HepG2 (cell line): Measurements from ENCODE around the gene ABHD11. TPM values are rescaled to one million over a fixed set of nuclear protein-coding genes. Genes with fewer than 3 reads are reported as not detected.

Source experiments
- ATAC-seq: fragments of 200-7000 bp; cut with Tn5 transposase; 3 replicates; pipeline ENCODE4 v1.9.1; 2020; ENCODE audit warnings: mild to moderate bottlenecking, moderate library complexity
- BruUV-seq: library from RNA; stranded (reverse); fragments of 400-500 nt; replicated peaks from 2 replicates; lab custom pipeline; 2021; lab: Mats Ljungman, UMichigan
- CTCF ChIA-PET: fragments of 300-600 bp; formaldehyde crosslinking; extraction: SDS; loops from one replicate; lab custom pipeline; 2021; ENCODE audit warnings: low total read pairs, inconsistent platforms, low intra/inter-chr PET ratio; lab: Yijun Ruan, JAX
- POLR2A ChIA-PET: fragments of 350-600 bp; sonication (Branson Sonifier 250); formaldehyde crosslinking; loops from one replicate; lab custom pipeline; 2020; ENCODE audit warnings: antibody characterized with exemption, inconsistent platforms; lab: Yijun Ruan, JAX
- DNase-seq: peaks from one replicate; pipeline ENCODE4 v3.0.0-alpha.2; 2015; ENCODE audit warnings: low spot score
- FAIRE-seq: peaks from 3 replicates; lab custom pipeline; 2011; peaks lifted over from hg19 to GRCh38; lab: Jason Lieb, UNC
- H2AFZ ChIP-seq: one replicate; pipeline ENCODE4 v1.6.1; 2011; ENCODE audit warnings: low read length, inconsistent platforms
- H3K27ac ChIP-seq: fragments of 300-600 bp; 3 replicates; pipeline ENCODE4 v1.8.0; 2011; ENCODE audit warnings: mixed run types, mild to moderate bottlenecking, mixed read lengths, low read length, inconsistent platforms; ENCODE audit not compliant: insufficient read depth; ENCODE audit errors: extremely low read length
- H3K27me3 ChIP-seq, 2 experiments: fragments of 200-600 bp in 1 of 2; 2 replicates in 1 of 2; 3 replicates in 1 of 2; pipeline versions ENCODE4 v1.6.0 to v1.8.0; 2011; ENCODE audit warnings: low read length in 2 of 2, mild to moderate bottlenecking in 2 of 2, moderate library complexity in 2 of 2, inconsistent platforms in 1 of 2; ENCODE audit not compliant: insufficient read depth in 2 of 2, control insufficient read depth in 1 of 2
- H3K36me3 ChIP-seq, 2 experiments: fragments of 200-600 bp in 1 of 2; replicated peaks in 1 of 2; 2 replicates in 1 of 2; 3 replicates in 1 of 2; pipeline versions ENCODE4 v1.5.1 to v1.8.0; 2011; ENCODE audit warnings: low read length in 2 of 2, inconsistent platforms in 1 of 2; ENCODE audit not compliant: insufficient read depth in 2 of 2, control insufficient read depth in 1 of 2
- H3K4me1 ChIP-seq: 2 replicates; pipeline ENCODE4 v1.5.1; 2012; ENCODE audit warnings: low read length, inconsistent platforms; ENCODE audit not compliant: insufficient read depth
- H3K4me2 ChIP-seq: 2 replicates; pipeline ENCODE4 v1.6.0; 2011; ENCODE audit warnings: low read depth, low read length, inconsistent platforms
- H3K4me3 ChIP-seq, 3 experiments: fragments of 200-600 bp in 1 of 3; sonication (generic), shearing (Covaris generic) in 1 of 3; replicated peaks in 1 of 3; 2 replicates each; pipeline ENCODE4 v1.5.1; 2011 to 2016; ENCODE audit warnings: low read length in 3 of 3, inconsistent platforms in 2 of 3, low read depth in 2 of 3, mild to moderate bottlenecking in 2 of 3, control low read depth in 1 of 3, mixed read lengths in 1 of 3; ENCODE audit not compliant: insufficient read depth in 1 of 3
- H3K79me2 ChIP-seq: one replicate; pipeline ENCODE4 v1.6.1; 2011; ENCODE audit warnings: low read length, inconsistent platforms; ENCODE audit not compliant: insufficient read depth
- H3K9ac ChIP-seq: 2 replicates; pipeline ENCODE4 v1.6.0; 2011; ENCODE audit warnings: mild to moderate bottlenecking, low read depth, low read length, inconsistent platforms; ENCODE audit not compliant: insufficient read depth
- H3K9me3 ChIP-seq: 2 replicates; pipeline ENCODE4 v1.5.1; 2012; ENCODE audit warnings: mild to moderate bottlenecking, low read length
- H4K20me1 ChIP-seq: 2 replicates; pipeline ENCODE4 v1.6.0; 2011; ENCODE audit warnings: inconsistent platforms, mild to moderate bottlenecking, low read length, moderate library complexity; ENCODE audit not compliant: insufficient read depth
- ARID2 ChIP-seq: sonication (generic); formaldehyde crosslinking; IDR thresholded peaks from 2 replicates; pipeline ENCODE4 v1.8.1; 2022; ENCODE audit warnings: mild to moderate bottlenecking, missing genetic modification reagents, borderline replicate concordance
- CEBPB ChIP-seq: IDR thresholded peaks from 2 replicates; pipeline ENCODE4 v1.6.1; 2011; ENCODE audit warnings: low read depth, low read length, improper control_type of control experiment, borderline replicate concordance
- CEBPG ChIP-seq: IDR thresholded peaks from 2 replicates; pipeline ENCODE4 v1.6.1; 2016
- E2F1 ChIP-seq: sonication (generic); formaldehyde crosslinking; IDR thresholded peaks from 2 replicates; pipeline ENCODE4 v1.5.0; 2020; ENCODE audit warnings: missing genetic modification reagents
- GATAD2A ChIP-seq: IDR thresholded peaks from 2 replicates; pipeline ENCODE4 v1.6.1; 2016
- HDAC1 ChIP-seq: sonication (generic); formaldehyde crosslinking; IDR thresholded peaks from 2 replicates; pipeline ENCODE4 v1.5.1; 2020; ENCODE audit warnings: mild to moderate bottlenecking, missing genetic modification reagents
- NFE2L2 ChIP-seq: fragments of 150-350 bp; IDR thresholded peaks from 2 replicates; pipeline ENCODE4 v1.6.1; 2014; ENCODE audit warnings: low read length
- NR3C1 ChIP-seq: sonication (generic); formaldehyde crosslinking; IDR thresholded peaks from 2 replicates; pipeline ENCODE4 v1.4.0; 2020; ENCODE audit warnings: missing genetic modification reagents
- ONECUT2 ChIP-seq: sonication (generic); formaldehyde crosslinking; IDR thresholded peaks from 2 replicates; pipeline ENCODE4 v1.4.0; 2020; ENCODE audit warnings: missing genetic modification reagents
- PBX3 ChIP-seq: sonication (generic); formaldehyde crosslinking; IDR thresholded peaks from 2 replicates; pipeline ENCODE4 v1.8.1; 2023; ENCODE audit warnings: missing genetic modification reagents, inconsistent platforms, borderline replicate concordance
- SKI ChIP-seq: fragments of 450-650 bp; IDR thresholded peaks from one replicate; pipeline ENCODE4 v1.6.1; 2018; ENCODE audit warnings: mild to moderate bottlenecking; ENCODE audit not compliant: partially characterized antibody
- SRF ChIP-seq: IDR thresholded peaks from 2 replicates; pipeline ENCODE4 v1.6.1; 2011; ENCODE audit warnings: mild to moderate bottlenecking, low read depth, low read length, moderate library complexity
- SYNCRIP ChIP-seq: fragments of 200-400 bp; formaldehyde crosslinking; IDR thresholded peaks from 2 replicates; pipeline ENCODE4 v1.6.1; 2018; ENCODE audit warnings: mild to moderate bottlenecking, low read depth, low read length; ENCODE audit not compliant: insufficient read depth
- ZBTB34 ChIP-seq: sonication (generic); formaldehyde crosslinking; IDR thresholded peaks from 2 replicates; pipeline ENCODE4 v1.8.0; 2022; ENCODE audit warnings: mild to moderate bottlenecking, missing genetic modification reagents
- ZNF180 ChIP-seq: sonication (generic); formaldehyde crosslinking; IDR thresholded peaks from 2 replicates; pipeline ENCODE4 v1.4.0; 2020; ENCODE audit warnings: low read depth, missing genetic modification reagents, borderline replicate concordance
- ZNF646 ChIP-seq: sonication (generic); formaldehyde crosslinking; IDR thresholded peaks from 2 replicates; pipeline ENCODE4 v1.9.0; 2021; ENCODE audit warnings: mild to moderate bottlenecking, missing genetic modification reagents
- WGBS: methylation state at CpG from one replicate; pipeline ENCODE4 v1.1.6; 2017; ENCODE audit warnings: low lambda C conversion rate; 5-methylcytosine and 5-hydroxymethylcytosine counted together
- in situ Hi-C: cut with HindIII; loops from 2 replicates; pipeline ENCODE4 v1.10.0; 2017; ENCODE audit warnings: low pct_unique_long_range_greater_than_20kb; ENCODE audit not compliant: extremely low pct_ligation_motif_present
- intact Hi-C: fragments of 100-400 bp; cut with micrococcal nuclease; formaldehyde crosslinking; loops from one replicate; pipeline ENCODE4 v1.10.0; 2022; ENCODE audit not compliant: unreplicated experiment
- polyA plus RNA-seq, 8 experiments: library from polyadenylated mRNA; depleted of rRNA in 3 of 8; stranded (reverse) in 7 of 8; unstranded in 1 of 8; fragments of >200 nt; fragmentation: Illumina TruSeq in 4 of 8; extraction: Trizol in 4 of 8; gene quantifications; 2 replicates each; pipeline versions ENCODE4 v1.2.1 to v1.2.3, GENCODE V29; 2011 to 2016; ENCODE audit warnings: low read depth in 4 of 8, missing spikeins in 1 of 8, mixed read lengths in 1 of 8; ENCODE audit not compliant: insufficient read depth in 1 of 8
- total RNA-seq, 5 experiments: library from RNA; depleted of rRNA; stranded (reverse); fragments of >200 nt; fragmentation: Illumina TruSeq; extraction: Trizol; gene quantifications; 2 replicates each; pipeline ENCODE4 v1.2.3, GENCODE V29; 2016; ENCODE audit warnings: low read depth in 1 of 5

The ABHD11 gene
- total and polyA plus RNA-seq, 2 of the 13 experiments (the other 11 are each of a cell fraction or from before 2014, with no cell fraction given): 7.0 to 8.1 TPM

- CTCF ChIA-PET: no interaction called here
- ATAC-seq (no peak), FAIRE-seq (no peak), DNase-seq (no peak)
- in situ Hi-C loops (loop anchor here (5.0 kb wide), 1 partner anchor 111 kb away; no protein-coding TSS in a partner anchor), intact Hi-C loops (loop anchor here (5.0 kb wide), 2 partner anchors 36 to 51 kb away; partner anchors contain the start of genes BUD23, DNAJC30 and VPS37D)
- Histone ChIP-seq H3K4me3 (peak overlapping the region in 2 of 3 experiments; percentile 14 to 87; a peak in 2 of 6 replicates), H3K27ac (no peak overlapping the region), H3K27me3 (peaks cover 0 to 1% of the 10 kb centered on the region in 2 experiments; a peak in 1 of 5 replicates), H2AFZ (no peak overlapping the region), H3K36me3 (no peaks in the 10 kb centered on the region), H3K9me3 (no peaks in the 10 kb centered on the region), H3K4me2 (peak overlapping the region; percentile 84), H3K79me2 (no peaks in the 10 kb centered on the region), H4K20me1 (peaks cover 7% of the 10 kb centered on the region), H3K9ac (peak overlapping the region; percentile 76; the same call in 1 of the 2 replicates), H3K4me1 (peaks cover 47% of the 10 kb centered on the region)
- BruUV-seq: no TSS peak
- WGBS: 60% methylated on average over 10 of the region's 10 CpGs
- POLR2A ChIA-PET: interaction anchor here (0.6 kb wide), 1 partner anchor 40 kb away, joined by 3 read pairs; no protein-coding TSS in a partner anchor
- no peak for TF ChIP-seq ZBTB34 (CRISPR knock-in tag)
- TF ChIP-seq CEBPG: no peak
- TF ChIP-seq SRF: no peak
- no peak for TF ChIP-seq NFE2L2
- no peak for TF ChIP-seq SYNCRIP
- no peak for TF ChIP-seq E2F1 (CRISPR knock-in tag)
- no peak for TF ChIP-seq ARID2 (CRISPR knock-in tag)
- no peak for TF ChIP-seq HDAC1 (CRISPR knock-in tag)
- no peak for TF ChIP-seq PBX3 (CRISPR knock-in tag)
- TF ChIP-seq ZNF646 (CRISPR knock-in tag): no peak
- no peak for TF ChIP-seq ONECUT2 (CRISPR knock-in tag)
- TF ChIP-seq GATAD2A: no peak
- TF ChIP-seq ZNF180 (CRISPR knock-in tag): no peak
- no peak for TF ChIP-seq CEBPB
- TF ChIP-seq SKI: no peak
- TF ChIP-seq NR3C1 (CRISPR knock-in tag): no peak
Measured at GRCh38 chr7:73717991-73718405, 20.6 kb downstream of the ABHD11 start.
